Measurements from ENCODE around the gene CCDC186. TPM values are rescaled to one million over a fixed set of nuclear protein-coding genes. Genes with fewer than 3 reads are reported as not detected.

The CCDC186 gene
- total and polyA plus RNA-seq, 2 donors (not counting 1 experiment from before 2014, with no cell fraction given) = 13.0 to 15.7 TPM

DNA sequence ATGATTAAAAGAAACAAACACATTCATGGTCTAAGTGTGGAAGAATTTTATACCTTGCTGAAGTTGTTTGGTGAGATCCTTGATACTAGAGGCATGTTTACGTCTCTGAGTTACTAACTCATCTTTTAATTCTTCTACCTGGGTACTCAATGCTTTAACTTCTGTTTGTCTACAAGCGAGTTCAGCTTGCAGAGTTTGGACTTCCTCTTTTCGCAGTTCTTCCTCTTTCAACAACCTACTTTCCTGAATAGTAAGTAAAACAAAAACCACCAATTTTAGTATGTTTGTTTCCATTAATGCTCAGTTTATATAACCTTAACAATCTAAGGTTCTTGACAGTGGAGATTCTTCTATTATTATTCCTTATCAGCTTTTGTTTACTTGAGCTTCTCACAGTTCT lies 42.9 kb downstream of the CCDC186 start:
- no peak overlapping the region for H3K9ac ChIP-seq (ENCODE audit: insufficient read depth, low read length)
- no peak for DNase-seq (ENCODE audit: low read depth in 2 of 2)
- no peaks in the 10 kb centered on the region for H3K4me1 ChIP-seq (ENCODE audit: control insufficient read depth, extremely low read depth, insufficient read depth, low read length)
- H3K27ac ChIP-seq (ENCODE audit: insufficient read depth, low read length) = no peak overlapping the region
- no peak overlapping the region for H3K4me2 ChIP-seq (ENCODE audit: extremely low read depth, insufficient read depth, low read length)
- H3K4me3 ChIP-seq (replicated peaks in 1 of 4; ENCODE audit: control extremely low read depth in 1 of 4, insufficient read depth in 1 of 4, low read depth in 3 of 4, low read length in 4 of 4) = no peak overlapping the region
- H3K36me3 ChIP-seq (ENCODE audit: control insufficient read depth, insufficient read depth, low read length) = peaks cover 4% of the 10 kb centered on the region
- TF ChIP-seq EZH2 (IDR thresholded peaks at IDR 0.05; ENCODE audit: low read length, missing control alignments) = no peak
- TF ChIP-seq, protein P1, sequence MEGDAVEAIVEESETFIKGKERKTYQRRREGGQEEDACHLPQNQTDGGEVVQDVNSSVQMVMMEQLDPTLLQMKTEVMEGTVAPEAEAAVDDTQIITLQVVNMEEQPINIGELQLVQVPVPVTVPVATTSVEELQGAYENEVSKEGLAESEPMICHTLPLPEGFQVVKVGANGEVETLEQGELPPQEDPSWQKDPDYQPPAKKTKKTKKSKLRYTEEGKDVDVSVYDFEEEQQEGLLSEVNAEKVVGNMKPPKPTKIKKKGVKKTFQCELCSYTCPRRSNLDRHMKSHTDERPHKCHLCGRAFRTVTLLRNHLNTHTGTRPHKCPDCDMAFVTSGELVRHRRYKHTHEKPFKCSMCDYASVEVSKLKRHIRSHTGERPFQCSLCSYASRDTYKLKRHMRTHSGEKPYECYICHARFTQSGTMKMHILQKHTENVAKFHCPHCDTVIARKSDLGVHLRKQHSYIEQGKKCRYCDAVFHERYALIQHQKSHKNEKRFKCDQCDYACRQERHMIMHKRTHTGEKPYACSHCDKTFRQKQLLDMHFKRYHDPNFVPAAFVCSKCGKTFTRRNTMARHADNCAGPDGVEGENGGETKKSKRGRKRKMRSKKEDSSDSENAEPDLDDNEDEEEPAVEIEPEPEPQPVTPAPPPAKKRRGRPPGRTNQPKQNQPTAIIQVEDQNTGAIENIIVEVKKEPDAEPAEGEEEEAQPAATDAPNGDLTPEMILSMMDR (conservative IDR thresholded peaks at IDR 0.05 in 1 of 2, IDR thresholded peaks at IDR 0.05 in 1 of 2; ENCODE audit: low read depth in 1 of 2, low read length in 2 of 2) = no peak
- no peaks in the 10 kb centered on the region for H3K79me2 ChIP-seq (ENCODE audit: control insufficient read depth, insufficient read depth, low read length)
- no peaks in the 10 kb centered on the region for H4K20me1 ChIP-seq (ENCODE audit: control insufficient read depth, extremely low read depth, insufficient read depth, low read length)
- H3K27me3 ChIP-seq (ENCODE audit: control insufficient read depth, insufficient read depth, low read length) = no peaks in the 10 kb centered on the region
- H3K9me3 ChIP-seq (ENCODE audit: control insufficient read depth, insufficient read depth, low read depth, low read length) = no peaks in the 10 kb centered on the region
- no peak overlapping the region for H2AFZ ChIP-seq (ENCODE audit: low read length)

DNA sequence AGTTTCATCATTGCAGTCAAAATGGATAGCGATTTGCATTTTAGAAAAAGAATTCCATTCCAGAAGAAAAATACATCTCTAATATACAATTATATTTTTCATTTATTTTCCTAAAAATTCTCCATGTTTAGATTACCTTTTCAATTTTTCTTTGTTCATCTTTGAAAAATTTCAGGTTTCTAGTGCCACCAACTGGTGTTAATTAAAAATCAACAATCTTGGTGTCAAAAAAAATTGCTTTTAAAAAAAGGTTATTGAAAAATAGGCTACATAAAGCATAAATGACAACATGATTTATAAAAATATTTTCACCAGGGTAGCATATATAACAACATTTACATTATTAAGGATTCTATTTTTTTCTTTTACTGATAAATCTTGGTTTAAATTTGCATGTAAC lies 53.0 kb downstream of the CCDC186 start:
- DNase-seq (ENCODE audit: low read depth in 2 of 2) = no peak
- no peak overlapping the region for H3K4me3 ChIP-seq (replicated peaks in 1 of 4; ENCODE audit: control extremely low read depth in 1 of 4, insufficient read depth in 1 of 4, low read depth in 3 of 4, low read length in 4 of 4)
- no peaks in the 10 kb centered on the region for H3K27me3 ChIP-seq (ENCODE audit: control insufficient read depth, insufficient read depth, low read length)
- TF ChIP-seq, protein P1 (conservative IDR thresholded peaks at IDR 0.05 in 1 of 2, IDR thresholded peaks at IDR 0.05 in 1 of 2; ENCODE audit: low read depth in 1 of 2, low read length in 2 of 2) = no peak
- no peak for TF ChIP-seq EZH2 (IDR thresholded peaks at IDR 0.05; ENCODE audit: low read length, missing control alignments)
- no peak overlapping the region for H2AFZ ChIP-seq (ENCODE audit: low read length)
- no peaks in the 10 kb centered on the region for H4K20me1 ChIP-seq (ENCODE audit: control insufficient read depth, extremely low read depth, insufficient read depth, low read length)
- no peaks in the 10 kb centered on the region for H3K36me3 ChIP-seq (ENCODE audit: control insufficient read depth, insufficient read depth, low read length)
- no peaks in the 10 kb centered on the region for H3K4me1 ChIP-seq (ENCODE audit: control insufficient read depth, extremely low read depth, insufficient read depth, low read length)
- H3K9ac ChIP-seq (ENCODE audit: insufficient read depth, low read length) = no peak overlapping the region
- H3K4me2 ChIP-seq (ENCODE audit: extremely low read depth, insufficient read depth, low read length) = no peak overlapping the region
- H3K27ac ChIP-seq (ENCODE audit: insufficient read depth, low read length) = no peak overlapping the region
- H3K79me2 ChIP-seq (ENCODE audit: control insufficient read depth, insufficient read depth, low read length) = no peaks in the 10 kb centered on the region
- no peaks in the 10 kb centered on the region for H3K9me3 ChIP-seq (ENCODE audit: control insufficient read depth, insufficient read depth, low read depth, low read length)

DNA sequence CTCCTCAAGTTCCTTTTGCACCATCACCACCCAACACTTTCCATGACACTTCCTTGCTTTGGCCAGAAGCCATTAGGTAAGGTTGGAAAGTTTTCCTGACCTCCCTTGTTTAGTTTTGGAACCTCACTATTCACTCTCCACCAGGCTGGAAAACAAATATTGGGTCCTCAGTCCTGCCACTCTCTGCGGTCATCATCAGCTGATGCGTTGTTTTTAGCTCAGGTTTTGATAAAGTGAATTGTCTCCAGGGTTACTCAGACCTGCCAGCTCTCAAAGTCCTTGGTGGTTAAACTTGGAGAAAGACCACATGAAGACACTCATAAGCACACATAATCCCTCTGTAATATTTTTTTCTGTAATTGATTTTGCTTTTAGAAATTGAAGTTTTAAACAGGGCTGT lies 55.5 kb downstream of the CCDC186 start:
- Histone ChIP-seq H3K27ac (ENCODE audit: insufficient read depth, low read length) (no peak overlapping the region), H3K9ac (ENCODE audit: insufficient read depth, low read length) (no peak overlapping the region), H3K4me3 (replicated peaks in 1 of 4; ENCODE audit: control extremely low read depth in 1 of 4, insufficient read depth in 1 of 4, low read depth in 3 of 4, low read length in 4 of 4) (no peak overlapping the region), H3K27me3 (ENCODE audit: control insufficient read depth, insufficient read depth, low read length) (no peaks in the 10 kb centered on the region), H3K4me1 (ENCODE audit: control insufficient read depth, extremely low read depth, insufficient read depth, low read length) (no peaks in the 10 kb centered on the region), H3K4me2 (ENCODE audit: extremely low read depth, insufficient read depth, low read length) (no peak overlapping the region), H2AFZ (ENCODE audit: low read length) (no peak overlapping the region), H4K20me1 (ENCODE audit: control insufficient read depth, extremely low read depth, insufficient read depth, low read length) (no peaks in the 10 kb centered on the region), H3K79me2 (ENCODE audit: control insufficient read depth, insufficient read depth, low read length) (no peaks in the 10 kb centered on the region), H3K36me3 (ENCODE audit: control insufficient read depth, insufficient read depth, low read length) (no peaks in the 10 kb centered on the region), H3K9me3 (ENCODE audit: control insufficient read depth, insufficient read depth, low read depth, low read length) (no peaks in the 10 kb centered on the region)
- TF ChIP-seq, protein P1 (conservative IDR thresholded peaks at IDR 0.05 in 1 of 2, IDR thresholded peaks at IDR 0.05 in 1 of 2; ENCODE audit: low read depth in 1 of 2, low read length in 2 of 2) = no peak
- TF ChIP-seq EZH2 (IDR thresholded peaks at IDR 0.05; ENCODE audit: low read length, missing control alignments) = no peak
- DNase-seq (ENCODE audit: low read depth in 2 of 2) = no peak

All from fibroblast of lung (primary cell).